Medulla oblongata (tissue), 1 donor: Measurements from ENCODE around the gene F8.
"Not testable (repeated sequence)": the region's sequence is repeated elsewhere in the genome, so short reads cannot be mapped to it uniquely, and the experiment has no call there.

Source experiments
- DNase-seq: peaks from one replicate; pipeline ENCODE4 v3.0.0-alpha.2; 2015; ENCODE audit errors: extremely low spot score

F8 gene

GRCh38 chrX:154885057-154885456 is 137.5 kb downstream of the F8 start:
- DNase-seq = not testable (repeated sequence)

DNA sequence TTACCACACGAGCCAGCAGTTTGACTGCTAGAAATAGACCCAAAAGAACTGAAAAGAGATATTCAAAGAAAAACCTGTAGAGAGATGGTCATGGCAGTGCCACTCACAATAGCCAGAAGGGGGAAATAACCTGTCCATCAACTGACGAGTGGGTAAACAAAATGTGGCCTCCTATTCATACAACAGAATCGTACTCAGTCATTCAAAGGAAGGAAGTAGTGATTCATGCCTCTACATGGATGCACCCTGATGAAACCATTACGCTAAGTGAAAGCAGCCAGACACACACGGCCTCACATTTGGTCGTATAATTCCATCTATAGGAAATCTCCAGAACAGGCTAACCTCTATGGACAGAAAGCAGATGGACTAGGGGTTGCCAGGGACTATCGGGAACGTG is 138.5 kb downstream of the F8 start:
- DNase-seq = not testable (repeated sequence)

- no peak for DNase-seq
Measured at GRCh38 chrX:154873329-154873728, 149.2 kb downstream of the F8 start.

DNA sequence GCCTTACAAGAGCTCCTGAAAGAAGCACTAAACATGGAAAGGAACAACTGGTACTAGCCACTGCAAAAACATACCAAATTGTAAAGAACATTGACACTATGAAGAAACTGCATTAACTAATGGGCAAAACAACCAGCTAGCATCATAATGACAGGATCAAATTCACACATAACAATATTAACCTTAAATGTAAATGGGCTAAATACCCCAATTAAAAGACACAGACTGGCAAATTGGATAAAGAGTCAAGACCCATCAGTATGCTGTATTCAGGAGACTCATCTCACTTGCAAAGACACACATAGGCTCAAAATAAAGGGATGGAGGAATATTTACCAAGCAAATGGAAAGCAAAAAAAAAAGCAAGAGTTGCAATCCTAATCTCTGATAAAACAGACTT is 154.0 kb downstream of the F8 start:
- DNase-seq = not testable (repeated sequence)

GRCh38 chrX:154855256-154855655 is 167.3 kb downstream of the F8 start:
- no peak for DNase-seq

- DNase-seq = no peak
Measured at GRCh38 chrX:154850957-154851611, 171.4 kb downstream of the F8 start.

DNA sequence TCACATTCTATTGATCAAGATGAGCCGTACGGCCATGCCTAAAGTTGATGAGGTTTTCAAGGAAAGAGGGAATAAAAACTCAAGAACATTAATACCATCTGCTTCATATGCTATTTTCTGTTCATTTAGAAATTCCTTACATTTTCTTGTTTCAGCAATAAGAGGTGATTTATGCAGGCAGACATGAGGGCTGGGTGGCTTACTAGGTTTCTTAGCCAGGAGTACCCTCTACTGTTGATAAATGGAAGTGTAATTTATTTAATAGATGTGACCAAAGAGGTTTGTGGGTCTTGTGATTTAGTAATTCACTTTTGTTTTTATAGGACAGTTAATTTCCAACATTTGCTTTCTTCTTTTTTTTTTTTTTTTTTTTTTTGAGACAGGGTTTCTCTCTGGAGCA is 181.7 kb downstream of the F8 start:
- peak; percentile 30 for DNase-seq

DNA sequence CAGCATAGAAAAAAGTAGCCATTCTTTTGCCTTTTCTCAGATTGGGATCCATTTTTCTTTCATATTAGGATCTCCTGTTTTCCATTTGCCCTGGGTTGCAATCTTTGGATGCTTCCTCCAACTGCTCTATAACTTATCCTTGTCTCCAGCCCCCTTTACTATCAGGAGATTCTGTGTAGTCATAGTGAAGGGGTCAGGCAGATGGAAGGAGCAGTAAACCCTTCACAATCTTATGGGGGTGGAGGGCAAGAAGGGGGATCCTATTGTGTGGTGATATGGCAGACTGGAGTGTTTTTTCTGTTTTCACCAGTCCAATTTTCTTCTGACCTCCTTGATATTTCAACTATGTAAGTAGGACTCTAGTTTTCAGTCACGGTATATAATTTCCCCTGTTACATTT is 186.4 kb downstream of the F8 start:
- DNase-seq = no peak

DNA sequence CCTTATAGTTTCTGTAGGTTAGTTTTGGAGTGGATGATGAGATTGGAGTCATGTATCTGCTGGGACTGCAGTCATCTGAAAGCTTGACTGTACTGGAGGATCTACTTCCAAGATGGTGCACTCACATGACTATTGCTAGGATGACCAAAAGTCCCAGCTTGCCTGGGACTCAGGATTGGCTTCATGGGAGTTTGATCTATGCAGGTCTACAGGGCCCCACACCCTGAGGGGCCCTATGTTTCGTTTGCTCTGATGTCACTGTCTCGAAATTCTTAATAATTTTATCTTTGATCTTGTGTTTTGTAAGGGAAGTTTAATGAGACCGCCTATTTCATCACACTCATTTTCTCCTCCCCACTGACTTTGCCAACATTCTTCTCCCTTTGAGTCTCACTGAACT is 188.0 kb downstream of the F8 start, which contains the start of gene SMIM9:
SMIM9 (minus strand) TSS at position 101 of the 400 bp plus-strand sequence. CDS start 3,806 bp downstream, outside the sequence.
- no peak for DNase-seq

- no peak for DNase-seq
Measured at GRCh38 chrX:154833746-154834274, 188.7 kb downstream of the F8 start.

DNA sequence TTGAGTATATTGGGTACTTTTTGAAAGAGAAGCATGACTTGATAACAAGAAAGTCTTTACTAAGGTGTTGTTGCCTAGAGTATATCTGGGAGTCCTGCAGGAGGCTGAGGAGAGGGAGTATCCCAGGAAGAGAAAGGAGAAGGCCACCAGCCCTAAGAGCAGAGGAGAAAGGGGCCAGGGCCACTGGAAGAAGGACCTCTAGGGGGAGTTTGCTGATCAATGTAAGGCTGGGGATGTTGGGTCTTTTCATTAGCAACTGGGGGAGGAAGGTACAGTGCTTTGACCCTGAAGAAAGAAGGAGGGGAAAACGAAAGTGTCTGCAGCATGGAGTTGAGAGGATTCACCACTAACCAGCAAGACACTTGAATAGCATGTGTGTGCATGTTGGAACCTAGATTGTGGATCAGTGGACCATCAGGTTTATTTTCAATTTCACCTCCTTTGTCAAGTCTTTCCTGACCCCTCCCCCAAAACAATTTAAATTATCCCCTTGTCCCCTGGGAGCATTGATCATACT is 192.5 kb downstream of the F8 start:
- DNase-seq = no peak

DNA sequence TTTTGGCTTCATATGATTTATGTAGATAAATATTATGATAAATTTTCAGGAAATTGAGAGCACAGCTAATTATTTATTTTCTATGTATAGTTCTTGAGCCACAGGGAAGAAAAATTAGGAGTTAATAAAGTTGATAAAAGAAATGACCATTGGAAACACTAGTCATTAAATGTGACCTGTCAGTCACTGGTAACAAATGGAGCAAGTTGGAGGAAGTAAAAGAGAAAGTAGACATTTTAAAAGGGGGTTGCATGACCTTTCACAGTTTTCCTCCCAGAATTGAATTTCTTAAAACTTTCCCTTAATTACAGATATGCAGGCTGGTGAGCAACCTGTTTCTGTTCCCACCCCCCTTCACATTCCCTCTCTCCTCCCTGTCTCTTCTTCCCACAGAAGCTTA is 193.4 kb downstream of the F8 start:
- no peak for DNase-seq

- no peak for DNase-seq
Measured at GRCh38 chrX:154828016-154828408, 194.5 kb downstream of the F8 start.

- DNase-seq = no peak
Measured at GRCh38 chrX:154827194-154828015, 195.1 kb downstream of the F8 start.

- DNase-seq = not testable (repeated sequence)
Measured at GRCh38 chrX:154825586-154825985, 196.9 kb downstream of the F8 start.

GRCh38 chrX:154824638-154825037 is 197.9 kb downstream of the F8 start:
- no peak for DNase-seq

DNA sequence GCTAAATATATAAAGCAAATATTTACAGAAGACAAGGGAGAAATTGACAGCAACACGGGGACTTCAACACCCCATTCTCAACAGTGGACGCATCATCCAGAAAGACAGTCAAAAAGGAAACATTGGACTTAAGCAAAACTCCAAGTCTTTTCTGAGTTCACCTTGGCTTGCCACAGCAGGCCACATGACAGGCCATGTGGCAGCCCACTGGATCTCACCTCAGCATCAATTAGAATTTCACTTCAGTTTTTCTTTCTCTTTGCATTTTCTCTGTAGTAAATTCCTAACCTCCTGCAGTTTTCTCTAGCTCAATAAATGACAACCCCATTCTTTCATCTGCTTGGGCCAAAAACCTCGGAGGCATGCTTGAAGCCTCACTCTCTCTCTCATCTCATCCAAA is 200.5 kb downstream of the F8 start:
- no peak for DNase-seq

GRCh38 chrX:154821523-154821922 is 201.0 kb downstream of the F8 start:
- DNase-seq = no peak

DNA sequence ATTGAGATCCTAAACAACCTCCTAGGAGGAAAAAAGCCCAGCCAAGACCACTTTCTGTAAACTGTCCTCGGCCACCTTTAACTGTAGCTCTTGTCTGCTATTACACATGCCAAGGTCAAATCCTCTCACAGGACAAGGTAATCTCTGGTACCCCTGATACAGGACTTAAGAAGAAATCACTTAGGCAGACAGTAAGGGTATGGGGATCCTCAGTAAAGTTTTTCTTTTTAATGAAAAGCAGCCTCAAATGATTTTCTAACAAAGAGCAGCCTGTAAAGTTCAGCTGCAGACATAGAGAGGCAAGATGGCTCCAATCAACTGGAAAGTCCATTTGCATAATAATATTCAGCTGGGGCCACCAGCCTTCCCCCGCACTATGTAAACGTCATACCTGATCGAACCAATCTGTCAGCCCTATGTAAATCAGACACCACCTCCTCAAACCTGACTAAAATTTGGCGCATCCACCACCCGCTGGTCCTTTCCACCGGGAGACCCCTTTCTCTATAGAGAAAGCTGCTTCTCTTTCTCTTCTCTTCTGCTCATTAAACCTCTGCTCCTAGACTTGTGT is 202.7 kb downstream of the F8 start:
- DNase-seq = no peak

DNA sequence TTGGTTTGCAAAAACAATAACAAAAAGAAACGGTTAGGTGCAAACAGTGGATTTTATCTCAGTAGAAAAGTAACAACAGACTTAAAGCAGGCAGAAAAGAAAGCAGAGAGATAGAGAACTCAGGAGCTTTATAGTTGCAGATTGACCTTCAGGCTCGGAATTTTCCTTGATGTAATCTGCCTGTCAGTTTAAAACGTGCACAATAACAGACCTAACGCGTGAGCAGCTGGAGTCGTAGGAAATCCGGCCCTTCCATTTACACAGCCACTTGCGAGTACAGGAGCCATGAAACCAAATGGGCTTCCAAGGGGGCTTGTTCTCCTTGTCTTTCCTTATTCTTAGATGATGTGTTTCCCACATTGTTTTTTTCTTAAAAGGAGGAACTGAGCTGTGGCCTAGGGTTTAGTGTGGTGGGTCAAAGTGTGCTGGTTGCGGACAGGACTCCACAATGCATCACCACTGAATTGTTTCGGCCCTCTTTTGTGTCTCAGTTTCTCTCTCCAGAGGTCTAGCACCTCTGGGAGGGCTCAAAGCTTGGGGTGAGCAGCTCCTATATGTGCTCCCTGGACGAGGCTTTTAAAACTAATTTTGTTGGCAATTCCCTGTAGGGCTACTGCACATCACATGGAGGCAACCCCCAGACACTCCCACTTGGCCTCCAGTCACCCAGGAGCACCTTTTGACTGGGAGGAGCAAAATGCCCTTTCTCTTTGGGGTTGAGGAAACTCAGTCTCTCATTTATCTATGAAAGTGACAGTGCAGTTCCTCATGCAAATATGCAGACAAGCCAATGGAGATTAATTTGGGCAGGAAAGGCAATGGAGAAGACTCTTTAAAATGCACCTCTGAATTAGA is 203.4 kb downstream of the F8 start:
- no peak for DNase-seq

GRCh38 chrX:154817048-154817618 is 205.4 kb downstream of the F8 start:
- not testable (repeated sequence) for DNase-seq
